Neural progenitor cell (in vitro differentiated cells): ENCODE results near the gene TGFBR2. TPM values are rescaled to one million over a fixed set of nuclear protein-coding genes. Genes with fewer than 3 reads are reported as not detected.
A peak's percentile ranks its signal among the peaks of the same experiment; 100 is the strongest.

Source experiments
- DNase-seq: peaks from one replicate; pipeline ENCODE4 v3.0.0-alpha.2; 2016; ENCODE audit warnings: low spot score
- H2AFZ ChIP-seq: fragments of 200-600 bp; sonication (generic); replicated peaks from 2 replicates; pipeline ENCODE4 v1.6.1; 2016; ENCODE audit warnings: antibody characterized with exemption
- H3F3A ChIP-seq: fragments of 200-600 bp; sonication (generic); 2 replicates; pipeline ENCODE4 v1.6.1; 2016; ENCODE audit warnings: antibody characterized with exemption, low read depth
- H3K27ac ChIP-seq: fragments of 200-600 bp; sonication (generic); 2 replicates; pipeline ENCODE4 v1.5.1; 2016; ENCODE audit warnings: mild to moderate bottlenecking
- H3K27me3 ChIP-seq: fragments of 200-600 bp; sonication (generic); 2 replicates; pipeline ENCODE4 v1.6.1; 2016; ENCODE audit warnings: mild to moderate bottlenecking, moderate library complexity
- H3K36me3 ChIP-seq: fragments of 200-600 bp; sonication (generic); 2 replicates; pipeline ENCODE4 v1.5.1; 2016
- H3K4me1 ChIP-seq: fragments of 200-600 bp; sonication (generic); 2 replicates; pipeline ENCODE4 v1.6.1; 2016; ENCODE audit warnings: mixed run types
- H3K4me2 ChIP-seq: fragments of 200-600 bp; sonication (generic); 2 replicates; pipeline ENCODE4 v1.6.1; 2016
- H3K4me3 ChIP-seq: fragments of 200-600 bp; sonication (generic); 2 replicates; pipeline ENCODE4 v1.5.1; 2016
- H3K79me2 ChIP-seq: fragments of 200-600 bp; sonication (generic); 2 replicates; pipeline ENCODE4 v1.6.1; 2016; ENCODE audit warnings: low read depth
- H3K9ac ChIP-seq: fragments of 200-600 bp; sonication (generic); 2 replicates; pipeline ENCODE4 v1.6.1; 2016
- H3K9me3 ChIP-seq: fragments of 200-600 bp; sonication (generic); 2 replicates; pipeline ENCODE4 v1.5.1; 2016; ENCODE audit warnings: low read depth
- H4K20me1 ChIP-seq: fragments of 200-600 bp; sonication (generic); 2 replicates; pipeline ENCODE4 v1.6.1; 2016; ENCODE audit warnings: low read depth
- H3K27ac Mint-ChIP-seq: 3 replicates; pipeline ENCODE4 v1.8.0; 2021; ENCODE audit warnings: mixed read lengths
- H3K27me3 Mint-ChIP-seq: 2 replicates; pipeline ENCODE4 v1.8.0; 2022; ENCODE audit warnings: low read depth, mild to moderate bottlenecking, inconsistent platforms, moderate library complexity, mixed read lengths; ENCODE audit not compliant: insufficient read depth
- H3K36me3 Mint-ChIP-seq: 3 replicates; pipeline ENCODE4 v1.8.0; 2021; ENCODE audit warnings: mixed read lengths
- H3K4me1 Mint-ChIP-seq: 3 replicates; pipeline ENCODE4 v1.8.0; 2021; ENCODE audit warnings: mixed read lengths
- H3K4me3 Mint-ChIP-seq: 3 replicates; pipeline ENCODE4 v1.8.0; 2021; ENCODE audit warnings: mild to moderate bottlenecking, moderate library complexity, mixed read lengths
- H3K9me3 Mint-ChIP-seq: 3 replicates; pipeline ENCODE4 v1.8.0; 2020; ENCODE audit warnings: mixed read lengths
- EZH2 ChIP-seq: fragments of 200-600 bp; sonication (generic); IDR thresholded peaks from 2 replicates; pipeline ENCODE4 v1.6.1; 2017; ENCODE audit warnings: antibody characterized with exemption, mild to moderate bottlenecking, moderate library complexity
- EZH2phosphoT487 ChIP-seq: fragments of 200-600 bp; sonication (generic); IDR thresholded peaks from 2 replicates; pipeline ENCODE4 v1.6.1; 2017; ENCODE audit warnings: antibody characterized with exemption
- total RNA-seq: library from RNA; depleted of rRNA; stranded (reverse); fragments of >200 nt; gene quantifications from 2 replicates; pipeline ENCODE4 v1.2.3, GENCODE V29; 2015; ENCODE audit warnings: low replicate concordance
- TF ChIP-seq, protein P1 (sequence below): fragments of 200-600 bp; sonication (generic); IDR thresholded peaks from 2 replicates; pipeline ENCODE4 v1.5.1; 2017; ENCODE audit warnings: antibody characterized with exemption, mild to moderate bottlenecking

Gene TGFBR2
- total RNA-seq, 1 donor from 2014 or later: 7.3 TPM

DNA sequence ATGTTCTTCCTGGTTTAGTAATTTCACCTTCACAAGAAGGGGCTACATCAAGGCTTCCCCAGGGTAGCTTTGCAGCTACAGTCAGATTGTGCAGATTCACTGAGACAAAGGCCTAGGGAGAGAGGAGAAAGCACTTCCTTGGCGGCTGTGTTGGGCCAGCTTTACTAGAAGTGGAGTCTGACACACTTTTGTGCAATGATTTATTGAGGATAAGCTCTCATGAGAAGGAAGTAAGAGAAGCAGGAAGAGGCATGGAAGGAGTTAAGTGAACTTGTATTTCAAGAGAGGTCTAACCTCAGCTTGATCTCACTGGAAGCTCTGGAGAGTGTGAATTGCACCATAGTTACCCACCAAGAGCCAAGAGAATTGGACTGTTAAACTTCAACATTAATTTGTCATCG, 78.9 kb downstream of the TGFBR2 start:
- no peaks in the 10 kb centered on the region for H3K79me2 ChIP-seq
- no peak overlapping the region for H3K9ac ChIP-seq
- Mint-ChIP-seq H3K27ac (peak overlapping the region; percentile 28), H3K27me3 (no peaks in the 10 kb centered on the region), H3K9me3 (no peaks in the 10 kb centered on the region), H3K36me3 (peaks cover 33% of the 10 kb centered on the region), H3K4me1 (peaks cover 19% of the 10 kb centered on the region), H3K4me3 (no peak overlapping the region)
- no peak for TF ChIP-seq EZH2phosphoT487
- TF ChIP-seq, protein P1, sequence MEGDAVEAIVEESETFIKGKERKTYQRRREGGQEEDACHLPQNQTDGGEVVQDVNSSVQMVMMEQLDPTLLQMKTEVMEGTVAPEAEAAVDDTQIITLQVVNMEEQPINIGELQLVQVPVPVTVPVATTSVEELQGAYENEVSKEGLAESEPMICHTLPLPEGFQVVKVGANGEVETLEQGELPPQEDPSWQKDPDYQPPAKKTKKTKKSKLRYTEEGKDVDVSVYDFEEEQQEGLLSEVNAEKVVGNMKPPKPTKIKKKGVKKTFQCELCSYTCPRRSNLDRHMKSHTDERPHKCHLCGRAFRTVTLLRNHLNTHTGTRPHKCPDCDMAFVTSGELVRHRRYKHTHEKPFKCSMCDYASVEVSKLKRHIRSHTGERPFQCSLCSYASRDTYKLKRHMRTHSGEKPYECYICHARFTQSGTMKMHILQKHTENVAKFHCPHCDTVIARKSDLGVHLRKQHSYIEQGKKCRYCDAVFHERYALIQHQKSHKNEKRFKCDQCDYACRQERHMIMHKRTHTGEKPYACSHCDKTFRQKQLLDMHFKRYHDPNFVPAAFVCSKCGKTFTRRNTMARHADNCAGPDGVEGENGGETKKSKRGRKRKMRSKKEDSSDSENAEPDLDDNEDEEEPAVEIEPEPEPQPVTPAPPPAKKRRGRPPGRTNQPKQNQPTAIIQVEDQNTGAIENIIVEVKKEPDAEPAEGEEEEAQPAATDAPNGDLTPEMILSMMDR: no peak
- TF ChIP-seq EZH2: no peak
- no peaks in the 10 kb centered on the region for H3K27me3 ChIP-seq
- no peak overlapping the region for H3K4me2 ChIP-seq
- DNase-seq: no peak
- H3K4me1 ChIP-seq: peaks cover 17% of the 10 kb centered on the region
- no peaks in the 10 kb centered on the region for H3K36me3 ChIP-seq
- no peak overlapping the region for H2AFZ ChIP-seq
- no peaks in the 10 kb centered on the region for H3K9me3 ChIP-seq
- H3F3A ChIP-seq: peaks cover 11% of the 10 kb centered on the region
- no peaks in the 10 kb centered on the region for H4K20me1 ChIP-seq
- H3K4me3 ChIP-seq: no peak overlapping the region
- no peak overlapping the region for H3K27ac ChIP-seq

DNA sequence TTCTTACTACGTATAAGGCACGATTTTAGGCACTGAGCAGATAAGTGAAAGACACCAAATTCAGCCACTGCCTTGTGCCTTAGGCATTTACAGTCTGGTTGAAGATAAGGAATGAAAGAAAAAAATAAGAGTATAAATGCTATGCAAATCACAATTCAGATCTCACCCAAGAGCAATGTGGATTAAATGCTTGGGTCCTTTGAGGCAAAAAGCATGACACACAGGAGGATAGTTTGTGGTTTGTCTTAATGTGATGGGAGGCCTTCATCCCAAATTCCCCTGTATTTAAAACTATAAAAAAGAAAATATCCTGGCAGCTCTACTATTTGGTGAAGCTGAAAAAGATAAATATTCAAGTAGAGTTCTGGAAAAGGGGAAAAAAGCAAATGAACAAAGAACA, 79.8 kb downstream of the TGFBR2 start:
- Histone ChIP-seq H3F3A (peaks cover 2% of the 10 kb centered on the region), H3K4me2 (no peak overlapping the region), H3K4me1 (peaks cover 8% of the 10 kb centered on the region), H3K27me3 (no peaks in the 10 kb centered on the region), H3K4me3 (no peak overlapping the region), H3K79me2 (no peaks in the 10 kb centered on the region), H3K36me3 (no peaks in the 10 kb centered on the region), H3K27ac (no peak overlapping the region), H2AFZ (no peak overlapping the region), H3K9me3 (no peaks in the 10 kb centered on the region), H3K9ac (no peak overlapping the region), H4K20me1 (no peaks in the 10 kb centered on the region)
- peaks cover 2% of the 10 kb centered on the region for H3K27me3 Mint-ChIP-seq
- no peaks in the 10 kb centered on the region for H3K9me3 Mint-ChIP-seq
- no peak for DNase-seq
- no peak overlapping the region for H3K4me3 Mint-ChIP-seq
- peaks cover 17% of the 10 kb centered on the region for H3K4me1 Mint-ChIP-seq
- H3K27ac Mint-ChIP-seq: no peak overlapping the region
- peaks cover 41% of the 10 kb centered on the region for H3K36me3 Mint-ChIP-seq
- no peak for TF ChIP-seq EZH2phosphoT487
- TF ChIP-seq, protein P1: no peak

DNA sequence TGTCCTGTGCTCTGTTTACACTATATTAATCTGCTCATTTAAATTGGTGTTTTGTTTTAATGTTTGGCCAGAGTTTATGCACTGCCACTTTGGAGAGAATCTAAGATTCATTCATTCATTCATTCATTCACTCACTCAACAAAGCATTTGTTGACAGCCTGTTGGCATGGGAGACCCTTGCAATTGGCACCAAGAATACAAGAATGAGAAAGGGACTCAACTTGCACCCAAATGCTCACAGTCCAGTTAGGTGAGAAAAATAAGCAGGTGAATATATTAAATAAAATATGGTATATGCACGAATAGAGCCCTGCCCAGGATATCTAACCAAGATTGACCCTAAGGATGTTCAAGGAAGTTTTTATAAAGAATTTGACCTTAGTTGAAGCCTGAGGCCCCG, 80.4 kb downstream of the TGFBR2 start:
- no peaks in the 10 kb centered on the region for H3K36me3 ChIP-seq
- no peaks in the 10 kb centered on the region for H3K9me3 ChIP-seq
- H3K9me3 Mint-ChIP-seq: no peaks in the 10 kb centered on the region
- H3K27me3 ChIP-seq: no peaks in the 10 kb centered on the region
- H3K4me1 Mint-ChIP-seq: peaks cover 10% of the 10 kb centered on the region
- H2AFZ ChIP-seq: no peak overlapping the region
- H4K20me1 ChIP-seq: no peaks in the 10 kb centered on the region
- peaks cover 38% of the 10 kb centered on the region for H3K36me3 Mint-ChIP-seq
- H3K4me1 ChIP-seq: peaks cover 1% of the 10 kb centered on the region
- H3K27ac ChIP-seq: no peak overlapping the region
- no peak overlapping the region for H3K4me2 ChIP-seq
- no peaks in the 10 kb centered on the region for H3F3A ChIP-seq
- no peak overlapping the region for H3K4me3 ChIP-seq
- TF ChIP-seq EZH2 (no peak), EZH2phosphoT487 (no peak)
- TF ChIP-seq, protein P1: no peak
- no peak overlapping the region for H3K4me3 Mint-ChIP-seq
- H3K79me2 ChIP-seq: no peaks in the 10 kb centered on the region
- DNase-seq: no peak
- no peak overlapping the region for H3K9ac ChIP-seq
- peaks cover 2% of the 10 kb centered on the region for H3K27me3 Mint-ChIP-seq
- H3K27ac Mint-ChIP-seq: no peak overlapping the region
